ENCODE data around the gene DECR2. TPM values are rescaled to one million over a fixed set of nuclear protein-coding genes. Genes with fewer than 3 reads are reported as not detected.
A peak's percentile ranks its signal among the peaks of the same experiment; 100 is the strongest.

The DECR2 gene, protein sequence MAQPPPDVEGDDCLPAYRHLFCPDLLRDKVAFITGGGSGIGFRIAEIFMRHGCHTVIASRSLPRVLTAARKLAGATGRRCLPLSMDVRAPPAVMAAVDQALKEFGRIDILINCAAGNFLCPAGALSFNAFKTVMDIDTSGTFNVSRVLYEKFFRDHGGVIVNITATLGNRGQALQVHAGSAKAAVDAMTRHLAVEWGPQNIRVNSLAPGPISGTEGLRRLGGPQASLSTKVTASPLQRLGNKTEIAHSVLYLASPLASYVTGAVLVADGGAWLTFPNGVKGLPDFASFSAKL
- total RNA-seq (10 to 100 TPM in 3 of 4 donors, 1 to 10 TPM in 1; 8.6 to 14.6 (median 13.3) TPM), polyA plus RNA-seq (14.3 TPM)
- long read RNA-seq, donor 1, transcript DECR2-201 (9 exons, 1,615 nt) = major isoform, 38 of 58 reads
- long read RNA-seq, donor 1, partial matches to known transcripts = 5 of 58 reads
- long read RNA-seq, donor 1, other reads (novel, unspliced or antisense) = 15 of 58 reads
- long read RNA-seq, donor 2, transcript DECR2-201 (9 exons, 1,615 nt) = major isoform, 12 of 23 reads
- long read RNA-seq, donor 2, partial matches to known transcripts = 1 of 23 reads
- long read RNA-seq, donor 2, other reads (novel, unspliced or antisense) = 10 of 23 reads
- long read RNA-seq, donor 3, transcript DECR2-201 (9 exons, 1,615 nt) = major isoform, 121 of 144 reads
- long read RNA-seq, donor 3, partial matches to known transcripts = 5 of 144 reads
- long read RNA-seq, donor 3, other reads (novel, unspliced or antisense) = 18 of 144 reads
- long read RNA-seq, donor 4, transcript DECR2-201 (9 exons, 1,615 nt) = major isoform, 28 of 36 reads
- long read RNA-seq, donor 4, partial matches to known transcripts = 2 of 36 reads
- long read RNA-seq, donor 4, other reads (novel, unspliced or antisense) = 6 of 36 reads

DNA sequence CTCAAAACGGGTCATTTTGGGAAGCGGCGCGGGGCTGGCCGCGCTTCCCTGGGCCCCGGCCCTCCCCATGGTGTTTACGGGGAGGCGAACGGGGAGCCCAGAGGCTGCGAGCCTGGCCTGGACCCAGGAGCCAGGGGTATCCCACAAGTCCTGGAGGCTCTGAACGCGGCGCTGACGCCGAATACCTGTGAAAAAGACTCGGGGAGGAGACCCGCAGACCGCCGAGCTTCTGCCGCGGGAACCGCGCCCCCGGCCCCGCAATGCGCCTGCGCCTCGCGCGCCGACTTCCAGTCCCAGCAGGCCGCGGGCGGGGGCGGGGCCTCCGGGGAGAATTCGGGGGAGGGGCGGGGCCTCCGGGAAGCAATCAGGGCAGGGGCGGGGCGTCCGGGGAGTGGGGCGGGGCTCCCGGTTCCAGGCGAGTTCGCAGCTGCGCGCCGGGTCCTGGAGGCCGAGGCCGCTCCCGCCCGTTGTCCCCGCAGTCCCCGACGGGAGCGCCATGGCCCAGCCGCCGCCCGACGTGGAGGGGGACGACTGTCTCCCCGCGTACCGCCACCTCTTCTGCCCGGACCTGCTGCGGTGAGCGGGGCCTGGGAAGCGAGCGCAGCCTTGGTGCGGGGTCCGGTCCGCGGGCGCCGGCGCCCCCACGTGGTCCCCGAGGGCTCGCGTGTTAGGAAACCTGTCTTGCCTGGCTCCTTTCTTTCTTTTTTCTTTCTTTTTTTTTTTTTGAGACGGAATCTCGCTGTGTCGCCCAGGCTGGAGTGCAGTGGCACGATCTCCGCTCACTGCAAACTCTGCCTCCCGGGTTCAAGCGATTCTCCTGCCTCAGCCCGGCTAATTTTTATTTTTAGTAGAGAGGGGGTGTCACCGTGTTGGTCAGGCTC is at the start of gene DECR2:
Gene DECR2 (plus strand): TSS at position 418 of the 881 bp plus-strand sequence. CDS start 79 bp downstream, at position 497.
- Histone ChIP-seq H3K4me3 (ENCODE audit: low read length) (peak within 1 kb of the TSS; percentile 82), H3K9me3 (ENCODE audit: control insufficient read depth, low read length) (no peaks in the 10 kb centered on the region), H3K27ac (ENCODE audit: low read length) (peak within 1 kb of the TSS; percentile 94), H3K27me3 (ENCODE audit: control insufficient read depth, insufficient read depth) (no peaks in the 10 kb centered on the region), H3K4me1 (ENCODE audit: control insufficient read depth, insufficient read depth, low read length) (no peaks in the 10 kb centered on the region)
- intact Hi-C loops (cut with DNase I) = no loop called here
- DNase-seq (peak; percentile 96 to 99 (median 99)), ATAC-seq (peak; percentile 91 to 93)
- WGBS = under 1% methylated on average over 91 of the region's 91 CpGs

DNA sequence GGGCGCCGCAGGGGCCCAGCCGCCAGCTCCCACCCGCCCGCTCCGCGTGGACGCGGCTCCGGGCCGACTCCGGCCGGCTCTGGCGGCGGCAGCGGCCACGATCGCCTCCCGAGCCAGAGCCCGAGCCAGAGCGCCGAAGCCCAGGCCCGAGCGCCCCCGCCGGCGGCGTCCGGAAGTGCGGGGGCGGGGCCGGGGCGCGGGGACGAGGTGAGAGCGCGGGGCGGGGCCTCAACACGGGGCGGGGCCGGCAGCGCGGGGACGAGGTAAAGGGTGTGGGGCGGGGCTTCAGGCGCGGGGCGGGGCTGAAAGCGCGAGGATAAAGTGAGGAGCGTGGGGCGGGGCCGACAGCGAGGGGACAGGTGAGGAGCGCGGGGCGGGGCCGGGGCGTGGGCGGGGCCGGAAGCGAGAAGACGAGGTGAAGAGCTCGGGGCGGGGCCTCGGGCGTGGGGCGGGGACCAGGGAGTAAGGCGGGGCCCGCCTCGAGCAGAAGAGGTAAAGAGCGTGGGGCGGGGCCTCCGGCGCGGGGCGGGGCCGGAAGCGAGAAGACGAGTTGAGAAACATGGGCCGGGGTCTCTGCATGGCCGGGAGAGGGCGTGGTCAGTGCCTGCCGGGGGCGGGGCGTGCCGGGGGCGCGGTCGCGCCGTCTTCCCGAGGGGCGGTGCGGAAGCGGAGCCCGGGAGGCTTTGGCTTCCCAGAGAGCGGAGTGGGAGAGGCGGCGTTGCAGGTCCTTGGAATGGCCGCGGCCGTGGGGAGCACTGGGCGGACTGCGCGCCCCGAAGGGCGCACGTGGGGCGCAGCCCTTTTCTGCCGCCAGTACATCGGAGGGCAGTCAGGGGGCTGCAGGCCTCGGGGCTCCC is 48.9 kb upstream of the DECR2 start, which contains the start of gene AXIN1:
Gene AXIN1 (minus strand): TSS at position 177 of the 857 bp plus-strand sequence. CDS start 5,698 bp downstream, outside the sequence.
- H3K4me3 ChIP-seq (ENCODE audit: low read length) = peak within 1 kb of the TSS; percentile 92
- no peaks in the 10 kb centered on the region for H3K27me3 ChIP-seq (ENCODE audit: control insufficient read depth, insufficient read depth)
- no peaks in the 10 kb centered on the region for H3K4me1 ChIP-seq (ENCODE audit: control insufficient read depth, insufficient read depth, low read length)
- H3K27ac ChIP-seq (ENCODE audit: low read length) = no peak within 1 kb of the TSS
- H3K9me3 ChIP-seq (ENCODE audit: control insufficient read depth, low read length) = no peaks in the 10 kb centered on the region
- peak; percentile 95 for ATAC-seq
- under 1% methylated on average over 113 of the region's 113 CpGs for WGBS
- intact Hi-C loops (cut with DNase I) = loop anchor here in 2 of 4 donors (5.0 to 10.0 kb wide), 3 partner anchors 115 to 245 kb away; partner anchors contain the start of gene FAM234A (in 1 of the 2)
- peak; percentile 99 to 100 (median 100) for DNase-seq

DNA sequence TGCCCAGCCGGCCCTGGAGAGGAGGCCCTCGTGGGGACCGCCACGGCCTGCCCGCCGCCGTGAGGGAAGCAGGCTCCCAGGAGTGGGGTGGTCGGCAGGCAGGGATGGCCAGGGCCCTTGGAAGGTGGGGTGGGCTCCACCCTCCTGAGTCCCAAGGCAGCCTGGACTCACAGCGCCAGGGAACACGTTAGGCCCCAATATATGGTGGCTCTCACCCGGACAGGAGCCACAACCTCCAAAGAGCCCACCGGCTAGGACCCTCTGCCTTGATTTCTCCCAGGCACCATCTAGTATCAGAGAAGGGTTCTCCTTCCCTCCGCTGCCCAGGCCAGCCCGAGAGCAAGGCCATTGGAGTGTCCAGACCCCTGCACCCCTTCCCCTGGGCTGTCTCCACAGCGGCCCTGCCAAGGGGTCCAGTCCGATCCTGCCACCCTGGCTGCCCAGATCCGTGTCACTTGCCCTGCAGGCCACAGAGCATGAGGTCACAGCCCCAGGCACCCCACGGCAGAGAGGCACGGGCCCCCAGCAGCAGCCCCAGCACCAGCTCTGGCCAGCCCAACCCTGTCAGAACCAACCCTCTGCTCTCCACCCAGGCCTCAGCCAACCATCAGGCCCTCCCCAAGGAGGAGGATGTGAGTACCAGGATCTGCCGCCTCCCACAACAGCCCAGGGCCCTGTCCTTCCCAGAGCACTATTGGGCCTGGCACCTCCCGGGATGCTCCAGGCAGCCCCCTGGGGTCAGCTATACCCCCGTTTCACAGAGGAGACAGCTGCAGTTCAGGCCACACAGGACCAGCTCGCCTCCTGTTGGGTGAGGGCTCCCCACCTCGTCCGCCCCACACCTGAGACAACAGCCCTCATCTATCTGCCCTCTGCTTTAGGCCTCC is 48.0 kb upstream of the DECR2 start:
- DNase-seq (peak in 2 of 3 donors; percentile 66 to 73), ATAC-seq (peak in 1 of 2 donors; percentile 4)
- peak overlapping the region; percentile 92 for H3K4me3 ChIP-seq (ENCODE audit: low read length)
- H3K9me3 ChIP-seq (ENCODE audit: control insufficient read depth, low read length) = no peaks in the 10 kb centered on the region
- no peak overlapping the region for H3K27ac ChIP-seq (ENCODE audit: low read length)
- intact Hi-C loops (cut with DNase I) = loop anchor here in 2 of 4 donors (5.0 to 10.0 kb wide), 3 partner anchors 116 to 246 kb away; partner anchors contain the start of gene FAM234A (in 1 of the 2)
- WGBS = 65% methylated on average over 25 of the region's 25 CpGs
- H3K27me3 ChIP-seq (ENCODE audit: control insufficient read depth, insufficient read depth) = no peaks in the 10 kb centered on the region
- H3K4me1 ChIP-seq (ENCODE audit: control insufficient read depth, insufficient read depth, low read length) = no peaks in the 10 kb centered on the region

DNA sequence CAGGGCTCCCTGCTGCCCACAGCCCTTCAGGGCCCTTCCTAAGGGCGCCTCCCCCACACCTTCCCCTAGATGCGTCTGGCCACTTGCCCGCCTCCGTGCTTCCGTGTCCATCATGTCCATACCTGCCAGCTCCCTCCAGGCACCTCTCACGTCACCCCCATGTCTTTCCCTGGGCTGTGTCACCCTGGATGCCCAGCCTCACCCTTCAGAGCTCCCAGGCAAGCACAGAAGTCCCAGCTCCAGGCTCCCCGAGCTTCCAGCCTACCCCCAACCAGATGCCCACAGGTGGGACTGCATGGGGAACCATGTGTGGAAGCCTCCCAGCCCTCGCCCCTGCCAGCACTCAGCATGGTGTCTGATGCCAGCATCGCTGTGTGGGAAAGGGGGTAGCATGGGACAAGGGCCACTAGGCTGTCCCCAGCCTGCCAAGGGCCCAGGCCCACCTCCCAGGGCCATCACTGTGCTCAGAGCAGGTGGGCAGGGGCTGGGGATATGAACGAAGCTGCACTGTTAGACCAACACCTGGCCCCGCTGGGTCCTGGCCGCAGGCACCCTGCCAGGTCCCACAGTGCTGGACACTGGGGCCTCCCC is 47.3 kb upstream of the DECR2 start:
- intact Hi-C loops (cut with DNase I) = loop anchor here in 2 of 4 donors (5.0 to 10.0 kb wide), 3 partner anchors 117 to 247 kb away; partner anchors contain the start of gene FAM234A (in 1 of the 2)
- 91% methylated on average over 12 of the region's 12 CpGs for WGBS
- Histone ChIP-seq H3K9me3 (ENCODE audit: control insufficient read depth, low read length) (no peaks in the 10 kb centered on the region), H3K27me3 (ENCODE audit: control insufficient read depth, insufficient read depth) (no peaks in the 10 kb centered on the region), H3K4me1 (ENCODE audit: control insufficient read depth, insufficient read depth, low read length) (no peaks in the 10 kb centered on the region), H3K27ac (ENCODE audit: low read length) (no peak overlapping the region), H3K4me3 (ENCODE audit: low read length) (no peak overlapping the region)
- ATAC-seq (no peak), DNase-seq (peak in 2 of 3 donors; percentile 62 to 68)

DNA sequence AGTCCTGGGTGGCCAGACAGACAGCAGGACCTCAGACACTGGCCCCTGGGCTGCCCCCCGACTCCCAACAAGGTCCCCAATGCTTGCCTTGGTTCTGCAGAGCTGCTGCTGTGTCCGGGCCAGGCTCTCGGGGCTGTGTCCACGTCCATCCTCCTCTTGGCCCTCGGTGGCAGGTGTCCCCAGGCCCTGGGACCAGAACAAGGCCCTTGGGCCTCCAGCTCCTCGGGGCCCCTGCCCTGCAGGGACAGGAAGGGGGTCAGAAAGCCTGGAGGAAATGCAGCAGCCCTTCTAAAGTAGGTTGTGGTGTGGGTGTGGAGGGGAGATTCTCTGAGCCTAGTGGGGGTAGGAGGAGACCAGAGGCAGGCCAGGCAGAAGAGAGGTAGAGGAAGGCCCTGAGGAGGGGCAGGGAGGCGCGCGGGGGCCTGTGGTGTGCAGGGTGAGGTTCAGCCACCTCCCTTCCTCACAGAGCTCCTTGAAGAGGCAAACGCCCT is 46.7 kb upstream of the DECR2 start:
- intact Hi-C loops (cut with DNase I) = loop anchor here in 2 of 4 donors (5.0 to 10.0 kb wide), 3 partner anchors 118 to 248 kb away; partner anchors contain the start of gene FAM234A (in 1 of the 2)
- H3K27me3 ChIP-seq (ENCODE audit: control insufficient read depth, insufficient read depth) = no peaks in the 10 kb centered on the region

DNA sequence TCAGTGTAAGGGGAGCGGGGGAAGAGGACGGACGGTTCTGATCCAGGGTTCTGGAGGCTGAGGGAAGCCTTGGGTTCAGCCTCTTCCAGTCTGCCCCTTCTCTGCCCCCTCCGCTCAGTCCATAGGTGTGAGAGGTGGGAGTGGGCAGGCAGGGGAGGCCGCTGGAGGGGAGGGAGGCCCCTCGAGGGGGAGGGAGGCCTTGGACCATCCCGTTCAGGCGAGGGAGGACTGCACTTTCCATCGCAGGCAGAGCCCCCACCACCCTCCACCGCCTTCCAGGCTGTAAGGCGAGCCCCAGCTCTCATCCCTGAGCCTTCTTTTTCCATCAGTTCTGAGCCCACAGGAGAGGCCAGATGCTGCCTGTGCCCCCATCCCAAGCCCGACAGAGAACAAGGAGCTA is 44.9 kb upstream of the DECR2 start:
- no peak overlapping the region for H3K27ac ChIP-seq (ENCODE audit: low read length)
- WGBS = 66% methylated on average over 12 of the region's 12 CpGs
- no peaks in the 10 kb centered on the region for H3K4me1 ChIP-seq (ENCODE audit: control insufficient read depth, insufficient read depth, low read length)
- no peak for ATAC-seq
- no peaks in the 10 kb centered on the region for H3K9me3 ChIP-seq (ENCODE audit: control insufficient read depth, low read length)
- no peak for DNase-seq
- intact Hi-C loops (cut with DNase I) = loop anchor here in 1 of 4 donors (10.0 kb wide), 1 partner anchor 122 kb away; the partner anchor contains the start of gene FAM234A
- no peaks in the 10 kb centered on the region for H3K27me3 ChIP-seq (ENCODE audit: control insufficient read depth, insufficient read depth)
- no peak overlapping the region for H3K4me3 ChIP-seq (ENCODE audit: low read length)

More for the DNA sequence above, 46.7 kb upstream of the DECR2 start:
- Histone ChIP-seq H3K4me1 (ENCODE audit: control insufficient read depth, insufficient read depth, low read length) (no peaks in the 10 kb centered on the region), H3K4me3 (ENCODE audit: low read length) (no peak overlapping the region), H3K27ac (ENCODE audit: low read length) (no peak overlapping the region), H3K9me3 (ENCODE audit: control insufficient read depth, low read length) (no peaks in the 10 kb centered on the region)
- ATAC-seq (no peak), DNase-seq (peak in 2 of 3 donors; percentile 55 to 59)
- 85% methylated on average over 10 of the region's 10 CpGs for WGBS

DNA sequence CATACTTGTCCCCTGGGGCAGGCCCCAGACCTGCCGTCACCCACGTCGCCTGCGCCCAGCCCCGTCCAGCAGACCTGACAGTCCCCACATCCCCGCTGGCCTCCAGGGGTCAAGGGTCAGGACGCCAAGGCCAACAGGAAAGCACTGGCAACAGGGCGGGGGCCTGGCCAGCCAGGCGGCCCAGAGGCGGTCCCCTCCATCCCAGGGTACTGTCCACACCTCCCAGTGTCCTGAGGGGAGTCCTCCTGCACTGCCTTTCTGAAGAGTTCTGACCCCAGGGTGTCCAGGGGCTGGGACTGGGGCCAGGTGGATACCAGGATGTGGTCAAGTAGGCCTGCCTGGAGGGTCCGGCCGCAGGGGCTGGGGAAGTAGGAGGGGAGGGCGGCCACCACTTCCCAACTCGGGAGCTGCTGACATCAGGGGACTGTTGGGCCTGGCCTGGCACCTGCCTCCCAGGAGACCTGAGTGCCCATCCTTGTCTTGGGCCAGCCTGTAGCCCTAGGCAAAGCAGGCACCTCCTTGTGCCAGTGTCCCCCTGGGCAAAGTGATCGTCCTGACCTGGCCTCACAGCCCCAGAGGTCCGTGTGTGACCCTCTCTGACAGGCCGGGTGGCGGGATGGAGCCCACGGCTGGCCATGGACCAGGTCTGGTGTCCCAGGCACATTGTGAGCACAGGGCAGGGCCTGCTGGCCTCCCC is 42.5 kb upstream of the DECR2 start:
- intact Hi-C loops (cut with DNase I) = loop anchor here in 1 of 4 donors (10.0 kb wide), 1 partner anchor 124 kb away; the partner anchor contains the start of gene FAM234A
- Histone ChIP-seq H3K27ac (ENCODE audit: low read length) (no peak overlapping the region), H3K4me1 (ENCODE audit: control insufficient read depth, insufficient read depth, low read length) (no peaks in the 10 kb centered on the region), H3K9me3 (ENCODE audit: control insufficient read depth, low read length) (no peaks in the 10 kb centered on the region), H3K4me3 (ENCODE audit: low read length) (no peak overlapping the region), H3K27me3 (ENCODE audit: control insufficient read depth, insufficient read depth) (no peaks in the 10 kb centered on the region)
- DNase-seq (peak in 2 of 3 donors; percentile 52 to 62), ATAC-seq (no peak)
- WGBS = 78% methylated on average over 19 of the region's 19 CpGs
